Left lung (tissue), 10 donors: ENCODE data around the gene RRP8. TPM values are rescaled to one million over a fixed set of nuclear protein-coding genes. Genes with fewer than 3 reads are reported as not detected.

ENCODE experiments used
- ATAC-seq: fragments of 200-7000 bp; cut with Tn5 transposase; one replicate; pipeline ENCODE4 v1.9.1; 2020; ENCODE audit warnings: moderate library complexity
- DNase-seq, 4 donors: peaks; one replicate each; pipeline ENCODE4 v3.0.0-alpha.2; 2013 to 2020
- H3K27ac ChIP-seq, 2 donors: fragments of 200-600 bp; sonication (generic) in 1 of 2; one replicate each; pipeline versions ENCODE4 v1.5.0 to v1.8.0; 2020 to 2021
- H3K27me3 ChIP-seq, 2 donors: fragments of 200-600 bp; sonication (generic) in 1 of 2; one replicate each; pipeline versions ENCODE4 v1.5.0 to v1.8.0; 2020 to 2021
- H3K36me3 ChIP-seq, 2 donors: fragments of 200-600 bp; sonication (generic) in 1 of 2; one replicate each; pipeline versions ENCODE4 v1.5.0 to v1.8.0; 2020 to 2021
- H3K4me1 ChIP-seq, 2 donors: fragments of 200-600 bp; one replicate each; pipeline ENCODE4 v1.8.0; 2021
- H3K4me3 ChIP-seq, 2 donors: fragments of 200-600 bp; sonication (generic) in 1 of 2; one replicate each; pipeline versions ENCODE4 v1.5.0 to v1.8.0; 2020 to 2021; ENCODE audit warnings: mild to moderate bottlenecking in 1 of 2
- H3K9me3 ChIP-seq, 2 donors: fragments of 200-600 bp; sonication (generic) in 1 of 2; one replicate each; pipeline versions ENCODE4 v1.5.0 to v1.8.0; 2020 to 2021
- CTCF ChIP-seq, 2 donors: fragments of 200-600 bp; sonication (generic) in 1 of 2; IDR thresholded peaks; one replicate each; pipeline versions ENCODE4 v1.5.0 to v1.8.0; 2021; ENCODE audit warnings: antibody characterized with exemption in 2 of 2
- intact Hi-C, 2 donors: fragments of 100-400 bp; cut with DNase I; formaldehyde crosslinking; loops; one replicate each; pipeline versions ENCODE4 v1.11.2 to v1.14.2; 2022
- polyA plus RNA-seq, 6 donors: library from polyadenylated mRNA; unstranded; fragments of 120-200 nt; gene quantifications; one replicate each; pipeline ENCODE4 v1.2.1, GENCODE V29; 2013; ENCODE audit not compliant: insufficient read length in 6 of 6
- total RNA-seq, 2 donors: library from RNA; stranded (reverse); fragmentation: NEBNext Ultra II Directional; extraction: Animal tissue kit (Norgen Biotek cat#: 25700); gene quantifications; one replicate each; pipeline ENCODE4 v1.2.1, GENCODE V29; 2021
- donor health status: DM: no; HTN: yes; CAD: no.
- donor health status: DM: no; HTN: no; CAD: no.

RRP8 gene
- total and polyA plus RNA-seq, 8 donors: 17.0 to 24.4 (median 20.4) TPM

- TF ChIP-seq CTCF (IDR thresholded peaks at IDR 0.05): no peak
- peaks cover 0 to 64% of the 10 kb centered on the region in 2 donors for H3K36me3 ChIP-seq
- no peaks in the 10 kb centered on the region for H3K9me3 ChIP-seq
- H3K27ac ChIP-seq: peak overlapping the region; percentile 98 to 99
- H3K4me1 ChIP-seq: peaks cover 14 to 79% of the 10 kb centered on the region in 2 donors
- no peak overlapping the region for H3K4me3 ChIP-seq
- intact Hi-C loops: no loop called here
- no peaks in the 10 kb centered on the region for H3K27me3 ChIP-seq
- no peak for DNase-seq
- ATAC-seq: no peak
Observed at GRCh38 chr11:6613496-6613895, 10.1 kb upstream of the RRP8 start.

- H3K9me3 ChIP-seq: no peaks in the 10 kb centered on the region
- TF ChIP-seq CTCF (IDR thresholded peaks at IDR 0.05): peak; percentile 7 to 30
- ATAC-seq (peak; percentile 95), DNase-seq (peak; percentile 92 to 99 (median 98))
- H3K27ac ChIP-seq: peak within 1 kb of the TSS; percentile 98 to 99
- peaks cover 11 to 80% of the 10 kb centered on the region in 2 donors for H3K4me1 ChIP-seq
- peak within 1 kb of the TSS; percentile 67 to 81 for H3K4me3 ChIP-seq
- intact Hi-C loops: no loop called here
- no peaks in the 10 kb centered on the region for H3K27me3 ChIP-seq
- peaks cover 0 to 74% of the 10 kb centered on the region in 2 donors for H3K36me3 ChIP-seq
Observed at GRCh38 chr11:6612213-6613041, 9.0 kb upstream of the RRP8 start, which contains the start of gene TAF10. Gene TAF10 (minus strand): TSS chr11:6612216. CDS start chr11:6612189, 27 bp downstream.

- no peak for TF ChIP-seq CTCF (IDR thresholded peaks at IDR 0.05)
- H3K27ac ChIP-seq: peak overlapping the region; percentile 98 to 99
- H3K4me1 ChIP-seq: peaks cover 16 to 80% of the 10 kb centered on the region in 2 donors
- H3K9me3 ChIP-seq: no peaks in the 10 kb centered on the region
- H3K27me3 ChIP-seq: no peaks in the 10 kb centered on the region
- peaks cover 0 to 72% of the 10 kb centered on the region in 2 donors for H3K36me3 ChIP-seq
- ATAC-seq: no peak
- intact Hi-C loops: no loop called here
- peak overlapping the region; percentile 67 to 81 for H3K4me3 ChIP-seq
- DNase-seq: no peak
Observed at GRCh38 chr11:6611963-6612212, 8.5 kb upstream of the RRP8 start.

- Histone ChIP-seq H3K27ac (peak overlapping the region; percentile 98 to 99), H3K36me3 (peaks cover 0 to 66% of the 10 kb centered on the region in 2 donors), H3K4me3 (peak overlapping the region; percentile 67 to 81), H3K4me1 (peaks cover 22 to 80% of the 10 kb centered on the region in 2 donors), H3K27me3 (no peaks in the 10 kb centered on the region), H3K9me3 (no peaks in the 10 kb centered on the region)
- no peak for TF ChIP-seq CTCF (IDR thresholded peaks at IDR 0.05)
- peak in 2 of 4 donors; percentile 59 to 79 for DNase-seq
- no peak for ATAC-seq
- intact Hi-C loops: no loop called here
Observed at GRCh38 chr11:6611092-6611962, 7.9 kb upstream of the RRP8 start.

- Histone ChIP-seq H3K36me3 (peaks cover 0 to 59% of the 10 kb centered on the region in 2 donors), H3K9me3 (no peaks in the 10 kb centered on the region), H3K27ac (peak overlapping the region in 1 of 2 donors; percentile 98), H3K27me3 (no peaks in the 10 kb centered on the region), H3K4me3 (peak overlapping the region in 1 of 2 donors; percentile 81), H3K4me1 (peaks cover 29 to 80% of the 10 kb centered on the region in 2 donors)
- DNase-seq: peak in 1 of 4 donors; percentile 52
- ATAC-seq: no peak
- TF ChIP-seq CTCF (IDR thresholded peaks at IDR 0.05): no peak
- intact Hi-C loops: no loop called here
Observed at GRCh38 chr11:6610591-6610990, 7.2 kb upstream of the RRP8 start.
